GM12892 (cell line): Measurements from ENCODE around the gene TMEM255B.
"Not testable (repeated sequence)": the region's sequence is repeated elsewhere in the genome, so short reads cannot be mapped to it uniquely, and the experiment has no call there.

Experiments used
- POLR2A ChIP-seq: IDR thresholded peaks from 2 replicates; pipeline ENCODE4 v1.6.1; 2011; ENCODE audit warnings: low read depth, low read length, control low read depth
- POLR2AphosphoS5 ChIP-seq: IDR thresholded peaks from 2 replicates; pipeline ENCODE4 v1.6.1; 2011; ENCODE audit warnings: low read depth, low read length, control low read depth
- TAF1 ChIP-seq: IDR thresholded peaks from 2 replicates; pipeline ENCODE4 v1.6.1; 2011; ENCODE audit warnings: low read depth, mild to moderate bottlenecking, control low read depth, low read length, borderline replicate concordance

- not testable (repeated sequence) for TF ChIP-seq TAF1, POLR2AphosphoS5, POLR2A
These were observed 71.5 kb downstream of the TMEM255B start for GRCh38 chr13:113830426-113830950.
